IMR-90 (cell line): ENCODE data around the gene TXNDC9. TPM values are rescaled to one million over a fixed set of nuclear protein-coding genes. Genes with fewer than 3 reads are reported as not detected.

Source experiments
- ATAC-seq: fragments of 200-7000 bp; cut with Tn5 transposase; 2 replicates; pipeline ENCODE4 v1.9.1; 2020; ENCODE audit warnings: low read depth, mild to moderate bottlenecking, moderate library complexity
- BruUV-seq: library from RNA; stranded (reverse); fragments of 400-500 nt; replicated peaks from 2 replicates; lab custom pipeline; 2021; lab: Mats Ljungman, UMichigan
- CTCF ChIA-PET: fragments of 300-600 bp; formaldehyde crosslinking; extraction: SDS; loops from one replicate; lab custom pipeline; 2021; ENCODE audit warnings: antibody characterized with exemption; lab: Yijun Ruan, JAX
- POLR2A ChIA-PET: fragments of 300-600 bp; sonication (Branson Sonifier 250); formaldehyde crosslinking; loops from one replicate; lab custom pipeline; 2022; ENCODE audit warnings: antibody characterized with exemption; ENCODE audit not compliant: unreplicated experiment; lab: Charles Lee
- DNase-seq: peaks from one replicate; pipeline ENCODE4 v3.0.0; 2013
- H2AFZ ChIP-seq: replicated peaks from 2 replicates; pipeline ENCODE3; 2013; ENCODE audit warnings: low read length, mild to moderate bottlenecking; ENCODE audit not compliant: poor library complexity
- H2AK5ac ChIP-seq: 2 replicates; pipeline ENCODE4 v1.6.1; 2013; ENCODE audit warnings: low read depth, low read length, inconsistent platforms
- H2AK9ac ChIP-seq: replicated peaks from 2 replicates; pipeline ENCODE3; 2013; ENCODE audit warnings: mild to moderate bottlenecking, low read depth, low read length, moderate library complexity; ENCODE audit not compliant: poor library complexity
- H2BK120ac ChIP-seq: 2 replicates; pipeline ENCODE4 v1.6.1; 2013; ENCODE audit warnings: low read depth, low read length, inconsistent platforms
- H2BK15ac ChIP-seq: 3 replicates; pipeline ENCODE4 v1.6.1; 2013; ENCODE audit warnings: low read depth, low read length, inconsistent platforms
- H2BK20ac ChIP-seq: 2 replicates; pipeline ENCODE4 v1.6.1; 2013; ENCODE audit warnings: low read depth, mild to moderate bottlenecking, inconsistent platforms, low read length, moderate library complexity
- H2BK5ac ChIP-seq: 2 replicates; pipeline ENCODE4 v1.6.1; 2013; ENCODE audit warnings: mild to moderate bottlenecking, low read depth, low read length, inconsistent platforms; ENCODE audit not compliant: poor library complexity, severe bottlenecking
- H3K14ac ChIP-seq: replicated peaks from 2 replicates; pipeline ENCODE4 v1.6.1; 2013; ENCODE audit warnings: low read depth, low read length, inconsistent platforms
- H3K18ac ChIP-seq: 2 replicates; pipeline ENCODE4 v1.6.1; 2013; ENCODE audit warnings: low read depth, low read length, control low read depth
- H3K23ac ChIP-seq: 2 replicates; pipeline ENCODE4 v1.6.1; 2013; ENCODE audit warnings: low read depth, low read length, inconsistent platforms
- H3K27ac ChIP-seq: 2 replicates; pipeline ENCODE4 v1.5.1; 2013; ENCODE audit warnings: mild to moderate bottlenecking, control low read depth, low read length; ENCODE audit not compliant: insufficient read depth
- H3K27me3 ChIP-seq: 2 replicates; pipeline ENCODE4 v1.6.1; 2013; ENCODE audit warnings: low read length; ENCODE audit not compliant: control insufficient read depth, insufficient read depth
- H3K36me3 ChIP-seq: 2 replicates; pipeline ENCODE4 v1.6.1; 2013; ENCODE audit warnings: low read length, mixed read lengths; ENCODE audit not compliant: control insufficient read depth, insufficient read depth
- H3K4ac ChIP-seq: 2 replicates; pipeline ENCODE4 v1.6.1; 2013; ENCODE audit warnings: low read depth, low read length, inconsistent platforms
- H3K4me1 ChIP-seq: 2 replicates; pipeline ENCODE4 v1.6.1; 2013; ENCODE audit warnings: low read length, mixed read lengths; ENCODE audit not compliant: control insufficient read depth, insufficient read depth
- H3K4me2 ChIP-seq: 2 replicates; pipeline ENCODE4 v1.6.1; 2013; ENCODE audit warnings: low read depth, mild to moderate bottlenecking, control low read depth, low read length, moderate library complexity
- H3K4me3 ChIP-seq: 2 replicates; pipeline ENCODE4 v1.5.1; 2013; ENCODE audit warnings: low read depth, mild to moderate bottlenecking, control low read depth, low read length, moderate library complexity; ENCODE audit not compliant: insufficient read depth
- H3K56ac ChIP-seq: 2 replicates; pipeline ENCODE4 v1.6.1; 2013; ENCODE audit warnings: low read length, inconsistent platforms; ENCODE audit not compliant: insufficient read depth; ENCODE audit errors: extremely low read depth
- H3K79me1 ChIP-seq, 2 experiments: 2 replicates each; pipeline ENCODE4 v1.6.1; 2013; ENCODE audit warnings: low read length in 2 of 2, inconsistent platforms in 1 of 2, low read depth in 1 of 2
- H3K9ac ChIP-seq: 2 replicates; pipeline ENCODE4 v1.6.1; 2013; ENCODE audit warnings: low read depth, low read length, control low read depth
- H3K9me1 ChIP-seq: 2 replicates; pipeline ENCODE4 v1.6.1; 2013; ENCODE audit warnings: low read length, inconsistent platforms; ENCODE audit not compliant: insufficient read depth
- H3K9me3 ChIP-seq: 2 replicates; pipeline ENCODE4 v1.6.1; 2013; ENCODE audit warnings: low read length; ENCODE audit not compliant: control insufficient read depth, insufficient read depth
- H4K20me1 ChIP-seq: 2 replicates; pipeline ENCODE4 v1.6.1; 2013; ENCODE audit warnings: low read length, inconsistent platforms; ENCODE audit not compliant: insufficient read depth
- H4K5ac ChIP-seq: 2 replicates; pipeline ENCODE4 v1.6.1; 2013; ENCODE audit warnings: mild to moderate bottlenecking, low read depth, low read length, control low read depth
- H4K8ac ChIP-seq, 2 experiments: 2 replicates each; pipeline ENCODE4 v1.6.1; 2013; ENCODE audit warnings: low read depth in 2 of 2, low read length in 2 of 2, control low read depth in 1 of 2, inconsistent platforms in 1 of 2
- H4K91ac ChIP-seq: 2 replicates; pipeline ENCODE4 v1.6.1; 2013; ENCODE audit warnings: low read depth, low read length, inconsistent platforms; ENCODE audit not compliant: insufficient read depth
- BHLHE40 ChIP-seq: fragments of 150-350 bp; IDR thresholded peaks from 2 replicates; pipeline ENCODE4 v1.6.1; 2016; ENCODE audit warnings: mild to moderate bottlenecking, low read depth, low read length
- CEBPB ChIP-seq: IDR thresholded peaks from 2 replicates; pipeline ENCODE4 v1.6.1; 2012; ENCODE audit warnings: low read depth, low read length, improper control_type of control experiment
- CHD1 ChIP-seq: IDR thresholded peaks from 2 replicates; pipeline ENCODE4 v1.6.1; 2012; ENCODE audit warnings: low read depth, low read length, improper control_type of control experiment
- CTCF ChIP-seq: conservative IDR thresholded peaks from 2 replicates; pipeline ENCODE4 v1.5.1; 2012; ENCODE audit warnings: mild to moderate bottlenecking, low read depth, low read length, improper control_type of control experiment
- ELK1 ChIP-seq: fragments of 150-350 bp; IDR thresholded peaks from 2 replicates; pipeline ENCODE4 v1.6.1; 2016; ENCODE audit warnings: low read depth, mild to moderate bottlenecking, low read length, moderate library complexity, borderline replicate concordance
- FOS ChIP-seq: fragments of 150-350 bp; IDR thresholded peaks from 2 replicates; pipeline ENCODE4 v1.6.1; 2016; ENCODE audit warnings: low read depth, low read length
- MAFK ChIP-seq: IDR thresholded peaks from 2 replicates; pipeline ENCODE4 v1.6.1; 2012; ENCODE audit warnings: low read depth, low read length, improper control_type of control experiment
- MAZ ChIP-seq: IDR thresholded peaks from 2 replicates; pipeline ENCODE4 v1.6.1; 2012; ENCODE audit warnings: low read depth, mild to moderate bottlenecking, low read length, improper control_type of control experiment, moderate library complexity, borderline replicate concordance
- MXI1 ChIP-seq: IDR thresholded peaks from 2 replicates; pipeline ENCODE4 v1.6.1; 2012; ENCODE audit warnings: low read depth, mild to moderate bottlenecking, low read length, moderate library complexity, borderline replicate concordance
- NFE2L2 ChIP-seq: fragments of 150-350 bp; IDR thresholded peaks from 2 replicates; pipeline ENCODE4 v1.6.1; 2016; ENCODE audit warnings: low read depth, mild to moderate bottlenecking, low read length
- POLR2A ChIP-seq: IDR thresholded peaks from 2 replicates; pipeline ENCODE4 v1.6.1; 2012; ENCODE audit warnings: mild to moderate bottlenecking, low read depth, low read length
- RAD21 ChIP-seq: IDR thresholded peaks from 2 replicates; pipeline ENCODE4 v1.6.1; 2012; ENCODE audit warnings: low read length, improper control_type of control experiment
- RCOR1 ChIP-seq: IDR thresholded peaks from 2 replicates; pipeline ENCODE4 v1.6.1; 2012; ENCODE audit warnings: mild to moderate bottlenecking, low read length, improper control_type of control experiment; ENCODE audit not compliant: insufficient replicate concordance
- RFX5 ChIP-seq: IDR thresholded peaks from 2 replicates; pipeline ENCODE4 v1.8.0; 2012; ENCODE audit warnings: low read depth, mild to moderate bottlenecking, low read length, moderate library complexity
- SMC3 ChIP-seq: fragments of 150-350 bp; IDR thresholded peaks from 2 replicates; pipeline ENCODE4 v1.6.1; 2016; ENCODE audit warnings: low read depth, mild to moderate bottlenecking, antibody characterized with exemption, low read length, moderate library complexity
- USF2 ChIP-seq: fragments of 150-350 bp; IDR thresholded peaks from 2 replicates; pipeline ENCODE4 v1.6.1; 2017; ENCODE audit warnings: mild to moderate bottlenecking, antibody characterized with exemption, low read length, low read depth
- WGBS, 2 experiments: methylation state at CpG; one replicate each; pipeline versions ENCODE4 v1.1.5 to v1.1.7; 2013; ENCODE audit warnings: missing lambda C conversion rate in 2 of 2; ENCODE audit not compliant: insufficient read length in 1 of 2; ENCODE audit errors: extremely low coverage in 2 of 2; 5-methylcytosine and 5-hydroxymethylcytosine counted together
- dilution Hi-C: fragments of 300-500 bp; cut with HindIII; formaldehyde crosslinking; loops from one replicate; pipeline ENCODE4 v1.14.3; 2018; ENCODE audit warnings: low sequenced_read_pairs; ENCODE audit not compliant: unreplicated experiment
- in situ Hi-C: fragments of 300-500 bp; cut with MboI; formaldehyde crosslinking; loops from 3 replicates; pipeline ENCODE4 v1.14.3; 2019; ENCODE audit warnings: low sequenced_read_pairs, inconsistent platforms, mixed read lengths
- intact Hi-C: fragments of 100-400 bp; cut with micrococcal nuclease; formaldehyde crosslinking; loops from 2 replicates; pipeline ENCODE4 v1.10.0; 2022
- polyA plus RNA-seq, 3 experiments: library from polyadenylated mRNA; depleted of rRNA; stranded (reverse); fragments of >200 nt; gene quantifications; 2 replicates each; pipeline ENCODE4 v1.2.3, GENCODE V29; 2012; ENCODE audit warnings: low replicate concordance in 1 of 3
- total RNA-seq: library from RNA; depleted of rRNA; stranded (reverse); fragments of >200 nt; gene quantifications from 2 replicates; pipeline ENCODE4 v1.2.3, GENCODE V29; 2012

The TXNDC9 gene
- total and polyA plus RNA-seq, 2 of the 4 experiments (the other 2 are of a cell fraction) = 33.9 to 55.4 TPM

GRCh38 chr2:99278793-99279291, 57.3 kb downstream of the TXNDC9 start:
- Histone ChIP-seq H4K8ac (no peak overlapping the region), H4K5ac (no peak overlapping the region), H2AK5ac (no peak overlapping the region), H3K14ac (no peak overlapping the region), H2BK120ac (no peak overlapping the region), H3K27me3 (no peaks in the 10 kb centered on the region; the same call in 1 of the 2 replicates), H3K56ac (no peak overlapping the region), H3K27ac (peak overlapping the region; percentile 5; the same call in 1 of the 2 replicates), H3K79me1 (no peaks in the 10 kb centered on the region), H3K4me3 (peak overlapping the region; percentile 23; the same call in 1 of the 2 replicates), H3K36me3 (no peaks in the 10 kb centered on the region), H4K20me1 (no peaks in the 10 kb centered on the region; the same call in 1 of the 2 replicates), H3K23ac (no peak overlapping the region), H2BK20ac (no peak overlapping the region), H3K9ac (no peak overlapping the region), H3K9me3 (peaks cover 4% of the 10 kb centered on the region), H2BK5ac (no peak overlapping the region), H4K91ac (no peak overlapping the region), H2AK9ac (no peak overlapping the region), H3K18ac (no peak overlapping the region), H3K4me1 (peaks cover 3% of the 10 kb centered on the region; the same call in 1 of the 2 replicates), H3K4me2 (peak overlapping the region; percentile 51), H2AFZ (peak overlapping the region; percentile 2), H3K4ac (no peak overlapping the region), H3K9me1 (no peaks in the 10 kb centered on the region), H2BK15ac (no peak overlapping the region)
- intact Hi-C loops (no loop called here), in situ Hi-C loops (no loop called here), dilution Hi-C loops (no loop called here)
- BruUV-seq = no TSS peak
- CTCF ChIA-PET = interaction anchor here (1.0 kb wide), 1 partner anchor 17 kb away, joined by 3 read pairs; no protein-coding TSS in a partner anchor
- POLR2A ChIA-PET = interaction anchor here (0.5 kb wide), 1 partner anchor 114 kb away, joined by 3 read pairs; no protein-coding TSS in a partner anchor
- peak; percentile 92 for DNase-seq
- ATAC-seq = peak; percentile 98
- no CpG with 5 or more reads among the region's 2 CpGs for WGBS, 2 experiments
- no peak for TF ChIP-seq MAZ
- TF ChIP-seq MXI1 = no peak
- no peak for TF ChIP-seq USF2
- no peak for TF ChIP-seq ELK1
- TF ChIP-seq CEBPB = peak; percentile 89
- TF ChIP-seq NFE2L2 = no peak
- no peak for TF ChIP-seq SMC3
- TF ChIP-seq RFX5 = no peak
- TF ChIP-seq MAFK = no peak
- TF ChIP-seq BHLHE40 = peak; percentile 19; the same call in 1 of the 2 replicates
- TF ChIP-seq POLR2A = no peak
- no peak for TF ChIP-seq RAD21
- no peak for TF ChIP-seq CTCF
- no peak for TF ChIP-seq FOS
- peak; percentile 10 for TF ChIP-seq RCOR1
- TF ChIP-seq CHD1 = no peak
